T47D (cell line): ENCODE data around the gene MTIF2.
"Not testable (repeated sequence)": the region's sequence is repeated elsewhere in the genome, so short reads cannot be mapped to it uniquely, and the experiment has no call there.

Source experiments
- DNase-seq, 2 experiments: peaks; one replicate each; pipeline versions ENCODE4 v3.0.0 to v3.0.0-alpha.2; 2011 to 2012; ENCODE audit warnings: low read depth in 1 of 2, low spot score in 1 of 2
- JUND ChIP-seq: IDR thresholded peaks from 2 replicates; pipeline ENCODE4 v1.6.1; 2012; ENCODE audit warnings: low read depth
- in situ Hi-C: cut with HindIII; loops from 2 replicates; pipeline ENCODE4 v1.10.0; 2016; ENCODE audit warnings: low sequenced_read_pairs, low pct_unique_long_range_greater_than_20kb

Gene MTIF2

DNA sequence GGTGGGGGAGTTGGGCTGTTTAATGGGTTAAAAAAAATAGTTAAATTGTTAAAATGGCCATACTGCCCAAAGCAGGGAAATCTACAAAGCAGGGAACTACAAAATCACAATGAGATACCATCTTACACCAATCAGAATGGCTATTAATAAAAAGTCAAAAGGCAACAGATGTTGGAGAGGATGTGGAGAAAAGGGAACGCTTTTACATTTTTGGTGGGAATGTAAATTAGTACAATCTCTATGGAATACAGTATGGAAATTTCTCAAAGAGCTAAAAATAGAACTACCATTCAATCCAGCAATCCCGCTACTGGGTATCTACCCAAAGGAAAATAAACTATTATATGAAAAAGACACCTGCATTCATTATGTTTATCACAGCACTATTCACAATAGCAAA lies 64.1 kb downstream of the MTIF2 start:
- TF ChIP-seq JUND = no peak
- DNase-seq = no peak
- in situ Hi-C loops = no loop called here

DNA sequence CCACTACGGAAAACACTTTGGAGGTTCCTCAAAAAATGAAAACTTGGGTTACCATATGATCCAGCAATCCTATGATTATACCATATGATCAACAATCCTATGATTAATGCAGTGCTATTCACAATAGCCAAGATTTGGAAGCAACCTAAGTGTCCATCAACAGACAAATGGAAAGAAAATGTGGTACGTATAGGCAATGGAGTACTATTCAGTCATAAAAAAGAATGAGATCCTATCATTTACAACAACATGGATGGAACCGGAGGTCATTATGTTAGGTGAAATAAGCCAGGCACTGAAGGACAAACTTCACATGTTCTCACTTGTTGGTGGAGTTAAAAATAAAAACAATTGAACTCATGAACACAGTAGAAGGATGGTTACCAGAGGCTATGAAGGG lies 64.5 kb downstream of the MTIF2 start:
- no peak for DNase-seq
- TF ChIP-seq JUND = no peak
- in situ Hi-C loops = no loop called here

DNA sequence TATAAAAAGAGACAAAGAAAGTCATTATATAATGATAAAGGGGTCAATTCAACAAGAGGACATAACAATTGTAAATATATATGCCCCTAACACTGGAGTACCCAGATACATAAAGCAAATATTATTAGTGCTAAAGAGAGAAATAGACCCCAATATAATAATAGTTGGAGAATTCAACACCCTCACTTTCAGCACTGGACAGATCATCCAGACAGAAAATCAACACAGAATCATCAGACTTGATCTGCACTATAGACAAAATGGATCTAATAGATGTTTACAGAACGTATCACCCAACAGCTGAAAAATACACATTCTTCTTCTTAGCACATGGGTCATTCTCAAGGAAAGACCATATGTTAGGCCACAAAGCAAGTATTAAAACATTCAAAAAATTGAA lies 68.6 kb downstream of the MTIF2 start:
- TF ChIP-seq JUND = no peak
- in situ Hi-C loops = no loop called here
- no peak for DNase-seq

DNA sequence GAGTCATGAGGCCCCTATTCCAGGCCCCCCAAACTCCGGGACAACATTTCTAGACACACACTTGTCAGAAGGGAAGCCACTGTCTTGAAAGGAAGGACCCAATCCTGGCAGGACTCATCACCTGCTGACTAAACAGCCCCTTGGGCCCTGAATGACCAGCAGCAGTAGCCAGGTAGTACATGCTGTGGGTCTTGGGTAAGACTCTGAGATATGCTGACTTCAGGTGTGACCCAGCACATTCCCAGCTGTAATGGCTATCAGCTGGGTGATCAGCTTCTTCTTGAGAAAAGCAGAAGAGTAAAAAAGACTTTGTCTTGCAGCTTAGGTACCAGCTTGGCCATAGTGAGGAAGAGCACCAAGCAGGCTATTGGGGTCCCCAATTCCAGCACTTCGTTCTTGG lies 72.5 kb downstream of the MTIF2 start:
- in situ Hi-C loops = no loop called here
- no peak for DNase-seq
- TF ChIP-seq JUND = no peak

DNA sequence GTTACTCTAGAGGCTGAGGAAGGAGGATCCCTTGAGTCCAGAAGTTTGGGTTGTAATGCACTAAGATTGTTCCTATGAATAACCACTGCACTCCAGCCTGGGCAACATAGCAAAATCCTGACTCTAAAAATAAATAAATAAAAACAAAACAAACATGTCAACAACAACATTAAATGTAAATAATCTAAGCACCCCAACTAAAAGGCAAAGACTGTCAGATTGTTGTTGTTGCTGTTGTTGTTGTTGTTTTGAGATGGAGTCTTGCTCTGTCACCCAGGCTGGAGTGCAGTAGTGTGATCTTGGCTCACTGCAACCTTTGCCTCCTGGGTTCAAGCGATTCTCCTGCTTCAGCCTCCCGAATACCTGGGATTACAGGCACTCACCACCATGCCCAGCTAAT lies 77.1 kb downstream of the MTIF2 start:
- DNase-seq, in situ Hi-C loops: not testable (repeated sequence)

DNA sequence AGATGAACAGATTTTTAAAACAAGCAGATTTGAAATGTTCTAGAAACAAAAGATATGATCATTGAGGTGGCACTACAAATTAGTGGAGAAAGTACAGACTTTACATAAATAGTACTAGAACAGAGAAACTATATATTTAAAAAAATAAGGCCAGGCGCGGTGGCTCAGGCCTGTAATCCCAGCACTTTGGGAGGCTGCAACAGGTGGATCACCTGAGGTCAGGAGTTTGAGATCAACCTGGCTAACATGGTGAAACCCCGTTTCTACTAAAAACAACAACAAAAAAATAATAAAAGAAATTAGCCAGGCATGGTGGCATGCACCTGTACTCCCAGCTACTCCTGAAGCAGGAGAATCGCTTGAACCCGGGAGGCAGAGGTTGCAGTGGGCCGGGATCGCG lies 82.2 kb downstream of the MTIF2 start:
- in situ Hi-C loops = not testable (repeated sequence)

More for the DNA sequence above, 82.2 kb downstream of the MTIF2 start:
- not testable (repeated sequence) for DNase-seq
